Esophagus muscularis mucosa (tissue), 4 donors: Measurements from ENCODE around the gene CLRN2. TPM values are rescaled to one million over a fixed set of nuclear protein-coding genes. Genes with fewer than 3 reads are reported as not detected.
"Not testable (repeated sequence)": the region's sequence is repeated elsewhere in the genome, so short reads cannot be mapped to it uniquely, and the experiment has no call there.

Experiments used
- DNase-seq: peaks from one replicate; pipeline ENCODE4 v3.0.0-alpha.2; 2017; ENCODE audit errors: extremely low spot score
- H3K27ac ChIP-seq, 4 donors: fragments of 200-600 bp; sonication (generic); replicated peaks in 1 of 4; 1 replicate in 3 of 4; 2 replicates in 1 of 4; pipeline ENCODE4 v1.5.1; 2016 to 2019; ENCODE audit warnings: mild to moderate bottlenecking in 1 of 4
- H3K27me3 ChIP-seq, 4 donors: fragments of 200-600 bp; sonication (generic); one replicate each; pipeline versions ENCODE4 v1.5.1 to v1.6.0; 2016 to 2019
- H3K36me3 ChIP-seq, 4 donors: fragments of 200-600 bp; sonication (generic); one replicate each; pipeline ENCODE4 v1.5.1; 2016 to 2019
- H3K4me1 ChIP-seq, 4 donors: fragments of 200-600 bp; sonication (generic); one replicate each; pipeline ENCODE4 v1.5.1; 2016 to 2019
- H3K4me3 ChIP-seq, 4 donors: fragments of 200-600 bp; sonication (generic); 1 replicate in 2 of 4; 2 replicates in 2 of 4; pipeline ENCODE4 v1.5.1; 2016 to 2019; ENCODE audit warnings: mild to moderate bottlenecking in 4 of 4, moderate library complexity in 1 of 4
- H3K9me3 ChIP-seq, 4 donors: fragments of 200-600 bp; sonication (generic); 1 replicate in 3 of 4; 2 replicates in 1 of 4; pipeline ENCODE4 v1.5.1; 2016 to 2019
- CTCF ChIP-seq, 3 experiments: fragments of 200-600 bp in 2 of 3; fragments of 450-650 bp in 1 of 3; sonication (generic) in 2 of 3; IDR thresholded peaks; one replicate each; pipeline ENCODE4 v1.5.1; 2017 to 2019; ENCODE audit warnings: antibody characterized with exemption in 3 of 3, mild to moderate bottlenecking in 2 of 3, moderate library complexity in 1 of 3
- EP300 ChIP-seq: sonication (generic); formaldehyde crosslinking; IDR thresholded peaks from one replicate; pipeline ENCODE4 v1.6.1; 2017; ENCODE audit warnings: antibody characterized with exemption
- POLR2A ChIP-seq: fragments of 450-650 bp; IDR thresholded peaks from one replicate; pipeline ENCODE4 v1.6.1; 2017; ENCODE audit warnings: antibody characterized with exemption, moderate library complexity, mild to moderate bottlenecking, low read depth
- POLR2AphosphoS5 ChIP-seq, 2 donors: sonication (generic); formaldehyde crosslinking; IDR thresholded peaks; one replicate each; pipeline ENCODE4 v1.6.1; 2017; ENCODE audit warnings: antibody characterized with exemption in 2 of 2
- WGBS: methylation state at CpG from one replicate; pipeline ENCODE4 v1.1.5; 2018; 5-methylcytosine and 5-hydroxymethylcytosine counted together
- intact Hi-C: fragments of 100-400 bp; cut with DNase I; formaldehyde crosslinking; loops from one replicate; pipeline ENCODE4 v1.15.1; 2023
- total RNA-seq, 4 donors: library from RNA; depleted of rRNA; stranded (reverse); fragments of >200 nt; gene quantifications; one replicate each; pipeline versions ENCODE4 v1.1.0 to v1.2.1, GENCODE V29; 2016

Gene CLRN2
- total RNA-seq, 4 donors from 2014 or later, result not detected

DNA sequence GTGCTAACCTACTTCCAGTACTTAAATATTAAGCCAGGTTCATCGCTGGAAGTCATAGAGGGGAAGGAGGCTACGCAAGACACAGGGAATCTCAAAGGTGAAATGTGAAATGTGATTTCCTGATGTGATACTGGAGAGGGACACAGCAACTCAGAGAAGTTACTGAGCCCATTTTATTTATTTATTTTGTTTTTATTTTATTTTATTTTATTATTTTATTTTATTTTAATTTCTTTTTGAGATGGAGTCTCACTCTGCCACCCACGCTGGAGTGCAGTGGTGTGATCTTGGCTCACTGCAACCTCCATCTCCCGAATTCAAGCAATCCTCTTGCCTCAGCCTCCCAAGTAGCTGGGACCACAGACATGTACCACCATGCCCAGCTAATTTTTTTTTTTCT lies 19.7 kb downstream of the CLRN2 start:
- 98% methylated on average over 4 of the region's 4 CpGs for WGBS
- no peaks in the 10 kb centered on the region for H3K4me1 ChIP-seq
- intact Hi-C loops, result no loop called here
- H3K27ac ChIP-seq, result no peak overlapping the region
- H3K4me3 ChIP-seq, result no peak overlapping the region
- no peaks in the 10 kb centered on the region for H3K27me3 ChIP-seq
- H3K36me3 ChIP-seq, result no peaks in the 10 kb centered on the region
- no peak for TF ChIP-seq CTCF (IDR thresholded peaks at IDR 0.05)
- TF ChIP-seq POLR2A, result no peak
- TF ChIP-seq EP300, result no peak
- no peaks in the 10 kb centered on the region for H3K9me3 ChIP-seq
- no peak for DNase-seq

DNA sequence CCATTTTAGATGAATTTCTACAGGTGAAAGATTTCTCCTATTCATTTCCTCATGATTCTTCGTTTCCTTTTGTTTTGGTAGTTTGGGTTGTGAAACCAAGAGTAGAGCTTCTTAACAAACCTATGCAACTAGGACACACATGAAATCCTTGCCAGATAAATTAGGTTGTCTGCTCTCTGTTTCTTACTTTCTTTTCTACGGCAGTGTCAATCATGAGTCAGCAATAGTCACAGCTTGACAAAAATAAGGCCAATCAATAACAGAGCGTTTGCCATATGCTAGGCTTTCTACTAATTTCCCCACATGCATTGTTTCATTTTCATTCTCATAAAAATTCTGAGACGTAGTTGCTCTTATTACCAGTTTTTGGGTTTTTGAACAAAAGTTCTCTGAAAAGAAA lies 20.3 kb downstream of the CLRN2 start:
- H3K9me3 ChIP-seq, result no peaks in the 10 kb centered on the region
- no peak overlapping the region for H3K27ac ChIP-seq
- no peak for DNase-seq
- H3K4me3 ChIP-seq, result no peak overlapping the region
- no peaks in the 10 kb centered on the region for H3K27me3 ChIP-seq
- WGBS, result 80% methylated on average over 4 of the region's 4 CpGs
- intact Hi-C loops, result no loop called here
- H3K4me1 ChIP-seq, result no peaks in the 10 kb centered on the region
- H3K36me3 ChIP-seq, result no peaks in the 10 kb centered on the region
- TF ChIP-seq EP300, result no peak
- TF ChIP-seq POLR2A, result no peak
- no peak for TF ChIP-seq POLR2AphosphoS5 (IDR thresholded peaks at IDR 0.05)
- no peak for TF ChIP-seq CTCF (IDR thresholded peaks at IDR 0.05)

- H3K27ac ChIP-seq, result no peak overlapping the region
- H3K27me3 ChIP-seq, result no peaks in the 10 kb centered on the region
- H3K36me3 ChIP-seq, result no peaks in the 10 kb centered on the region
- no peak overlapping the region for H3K4me3 ChIP-seq
- no peaks in the 10 kb centered on the region for H3K4me1 ChIP-seq
- TF ChIP-seq POLR2A (no peak), POLR2AphosphoS5 (IDR thresholded peaks at IDR 0.05) (no peak), CTCF (IDR thresholded peaks at IDR 0.05) (no peak), EP300 (no peak)
- DNase-seq, result no peak
- intact Hi-C loops, result no loop called here
- WGBS, result 78% methylated on average over 3 of the region's 3 CpGs
- no peaks in the 10 kb centered on the region for H3K9me3 ChIP-seq
These were observed 20.9 kb downstream of the CLRN2 start for GRCh38 chr4:17535906-17536305.

DNA sequence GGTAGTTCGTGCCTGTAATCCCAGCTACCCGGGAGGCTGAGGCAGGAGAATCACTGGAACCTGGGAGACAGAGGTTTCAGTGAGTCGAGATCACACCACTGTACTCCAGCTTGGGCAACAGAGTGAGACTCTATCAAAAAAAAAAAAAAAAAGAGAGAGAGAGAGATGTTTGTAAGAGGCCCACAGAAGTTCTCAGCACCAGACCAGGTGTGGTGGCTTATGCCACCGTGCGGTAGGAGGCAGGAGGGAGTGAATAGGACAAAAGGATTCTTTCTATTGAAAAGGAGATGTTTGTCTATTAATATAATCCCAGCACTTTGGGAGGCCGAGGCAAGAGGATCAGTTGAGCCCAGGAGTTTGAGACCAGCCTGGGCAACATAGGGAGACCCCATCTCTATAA lies 22.1 kb downstream of the CLRN2 start:
- H3K27me3 ChIP-seq, H3K4me3 ChIP-seq, H3K9me3 ChIP-seq, DNase-seq, H3K36me3 ChIP-seq, intact Hi-C loops, H3K27ac ChIP-seq, H3K4me1 ChIP-seq: not testable (repeated sequence)
- WGBS, result 90% methylated on average over 6 of the region's 6 CpGs

DNA sequence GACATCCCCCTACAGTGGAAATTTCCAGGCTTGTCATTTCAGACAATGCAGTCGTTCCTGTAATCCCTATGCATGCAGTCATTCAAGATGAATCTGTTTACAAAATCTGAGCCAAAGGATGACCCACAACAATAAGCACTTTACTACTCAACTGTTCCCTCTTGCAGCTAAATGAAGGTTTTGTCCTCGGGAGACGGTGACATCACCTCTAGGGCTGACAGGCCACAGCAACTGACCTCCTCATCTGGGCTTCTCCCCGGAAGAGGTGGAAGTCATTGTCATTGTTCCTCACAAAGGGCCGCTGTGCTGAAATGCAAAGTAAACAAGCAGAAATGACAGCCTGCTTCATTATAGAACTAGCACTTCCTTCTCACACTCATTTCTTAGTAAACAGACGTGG lies 29.2 kb downstream of the CLRN2 start:
- TF ChIP-seq CTCF (IDR thresholded peaks at IDR 0.05) (no peak), EP300 (no peak), POLR2A (no peak), POLR2AphosphoS5 (IDR thresholded peaks at IDR 0.05) (no peak)
- no peaks in the 10 kb centered on the region for H3K4me1 ChIP-seq
- 29% methylated on average over 6 of the region's 6 CpGs for WGBS

More for the DNA sequence above, 29.2 kb downstream of the CLRN2 start:
- no peaks in the 10 kb centered on the region for H3K27me3 ChIP-seq
- no peaks in the 10 kb centered on the region for H3K36me3 ChIP-seq
- no peak for DNase-seq
- H3K4me3 ChIP-seq, result no peak overlapping the region
- intact Hi-C loops, result no loop called here
- no peaks in the 10 kb centered on the region for H3K9me3 ChIP-seq
- H3K27ac ChIP-seq, result no peak overlapping the region
